SK-N-SH treated with all-trans-retinoic acid at 6 μM for 48 hours (cell line): ENCODE measurements around the gene TSC22D1.

Experiments used
- ARNTL ChIP-seq: fragments of 450-650 bp; formaldehyde crosslinking; IDR thresholded peaks from 2 replicates; pipeline ENCODE4 v1.5.0; 2020; ENCODE audit warnings: low read depth, mild to moderate bottlenecking, moderate library complexity, borderline replicate concordance
- ESRRG ChIP-seq: fragments of 250-450 bp; sonication (Bioruptor Pico); IDR thresholded peaks from 2 replicates; pipeline ENCODE4 v1.6.1; 2021; ENCODE audit warnings: mild to moderate bottlenecking
- PPARA ChIP-seq: fragments of 250-450 bp; sonication (Bioruptor Pico); IDR thresholded peaks from 2 replicates; pipeline ENCODE4 v1.5.0; 2020; ENCODE audit warnings: mild to moderate bottlenecking, borderline replicate concordance
- ZFP3 ChIP-seq: fragments of 250-450 bp; sonication (Bioruptor Pico); IDR thresholded peaks from 2 replicates; pipeline ENCODE4 v1.5.0; 2020; ENCODE audit warnings: mild to moderate bottlenecking, moderate library complexity
- ZFP30 ChIP-seq: fragments of 450-650 bp; formaldehyde crosslinking; IDR thresholded peaks from 2 replicates; pipeline ENCODE4 v1.5.0; 2022; ENCODE audit warnings: mild to moderate bottlenecking, moderate library complexity
- TF ChIP-seq, protein P1 (sequence below): fragments of 250-450 bp; sonication (Bioruptor Pico); IDR thresholded peaks from 2 replicates; pipeline ENCODE4 v1.5.0; 2020; ENCODE audit warnings: mild to moderate bottlenecking, moderate library complexity
- TF ChIP-seq, protein P2 (sequence below): fragments of 250-450 bp; sonication (Bioruptor Pico); IDR thresholded peaks from 2 replicates; pipeline ENCODE4 v1.8.0; 2020; ENCODE audit warnings: mild to moderate bottlenecking, moderate library complexity, borderline replicate concordance

DNA sequence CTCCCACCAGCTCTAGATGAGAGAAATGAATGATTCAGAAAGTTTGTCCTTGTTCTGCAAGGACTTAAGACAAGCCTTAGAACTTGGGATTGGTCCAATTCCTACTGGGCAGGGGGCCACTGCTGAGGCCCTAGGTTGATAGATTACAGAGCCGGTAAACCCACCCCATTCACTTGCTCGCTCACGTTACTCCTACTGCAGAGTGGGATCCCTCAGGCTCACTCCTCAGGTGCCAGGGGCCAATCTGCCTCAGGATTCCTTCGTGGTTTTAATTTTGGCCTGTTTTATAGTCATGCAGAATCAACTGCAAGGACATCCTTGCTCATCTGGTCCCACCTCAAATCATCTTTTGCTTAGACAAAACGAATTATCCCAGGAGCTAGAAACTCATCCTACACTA lies 143.5 kb downstream of the TSC22D1 start:
- TF ChIP-seq, protein P1, sequence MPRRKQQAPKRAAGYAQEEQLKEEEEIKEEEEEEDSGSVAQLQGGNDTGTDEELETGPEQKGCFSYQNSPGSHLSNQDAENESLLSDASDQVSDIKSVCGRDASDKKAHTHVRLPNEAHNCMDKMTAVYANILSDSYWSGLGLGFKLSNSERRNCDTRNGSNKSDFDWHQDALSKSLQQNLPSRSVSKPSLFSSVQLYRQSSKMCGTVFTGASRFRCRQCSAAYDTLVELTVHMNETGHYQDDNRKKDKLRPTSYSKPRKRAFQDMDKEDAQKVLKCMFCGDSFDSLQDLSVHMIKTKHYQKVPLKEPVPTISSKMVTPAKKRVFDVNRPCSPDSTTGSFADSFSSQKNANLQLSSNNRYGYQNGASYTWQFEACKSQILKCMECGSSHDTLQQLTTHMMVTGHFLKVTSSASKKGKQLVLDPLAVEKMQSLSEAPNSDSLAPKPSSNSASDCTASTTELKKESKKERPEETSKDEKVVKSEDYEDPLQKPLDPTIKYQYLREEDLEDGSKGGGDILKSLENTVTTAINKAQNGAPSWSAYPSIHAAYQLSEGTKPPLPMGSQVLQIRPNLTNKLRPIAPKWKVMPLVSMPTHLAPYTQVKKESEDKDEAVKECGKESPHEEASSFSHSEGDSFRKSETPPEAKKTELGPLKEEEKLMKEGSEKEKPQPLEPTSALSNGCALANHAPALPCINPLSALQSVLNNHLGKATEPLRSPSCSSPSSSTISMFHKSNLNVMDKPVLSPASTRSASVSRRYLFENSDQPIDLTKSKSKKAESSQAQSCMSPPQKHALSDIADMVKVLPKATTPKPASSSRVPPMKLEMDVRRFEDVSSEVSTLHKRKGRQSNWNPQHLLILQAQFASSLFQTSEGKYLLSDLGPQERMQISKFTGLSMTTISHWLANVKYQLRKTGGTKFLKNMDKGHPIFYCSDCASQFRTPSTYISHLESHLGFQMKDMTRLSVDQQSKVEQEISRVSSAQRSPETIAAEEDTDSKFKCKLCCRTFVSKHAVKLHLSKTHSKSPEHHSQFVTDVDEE (CRISPR knock-in tag) = no peak
- TF ChIP-seq, protein P2, sequence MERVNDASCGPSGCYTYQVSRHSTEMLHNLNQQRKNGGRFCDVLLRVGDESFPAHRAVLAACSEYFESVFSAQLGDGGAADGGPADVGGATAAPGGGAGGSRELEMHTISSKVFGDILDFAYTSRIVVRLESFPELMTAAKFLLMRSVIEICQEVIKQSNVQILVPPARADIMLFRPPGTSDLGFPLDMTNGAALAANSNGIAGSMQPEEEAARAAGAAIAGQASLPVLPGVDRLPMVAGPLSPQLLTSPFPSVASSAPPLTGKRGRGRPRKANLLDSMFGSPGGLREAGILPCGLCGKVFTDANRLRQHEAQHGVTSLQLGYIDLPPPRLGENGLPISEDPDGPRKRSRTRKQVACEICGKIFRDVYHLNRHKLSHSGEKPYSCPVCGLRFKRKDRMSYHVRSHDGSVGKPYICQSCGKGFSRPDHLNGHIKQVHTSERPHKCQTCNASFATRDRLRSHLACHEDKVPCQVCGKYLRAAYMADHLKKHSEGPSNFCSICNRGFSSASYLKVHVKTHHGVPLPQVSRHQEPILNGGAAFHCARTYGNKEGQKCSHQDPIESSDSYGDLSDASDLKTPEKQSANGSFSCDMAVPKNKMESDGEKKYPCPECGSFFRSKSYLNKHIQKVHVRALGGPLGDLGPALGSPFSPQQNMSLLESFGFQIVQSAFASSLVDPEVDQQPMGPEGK = no peak
- TF ChIP-seq ARNTL (CRISPR knock-in tag) (no peak), ZFP3 (CRISPR knock-in tag) (no peak), ZFP30 (no peak), PPARA (CRISPR knock-in tag) (no peak), ESRRG (CRISPR knock-in tag) (no peak)
